Measurements from ENCODE around the gene C6orf15.

The C6orf15 gene

GRCh38 chr6:31113861-31114540 is 1.6 kb upstream of the C6orf15 start:
- no peak overlapping the region for H3K4me2 ChIP-seq (ENCODE audit: low read length)
- no peaks in the 10 kb centered on the region for H3K79me2 ChIP-seq (ENCODE audit: control insufficient read depth, low read length)
- H4K20me1 ChIP-seq (ENCODE audit: control insufficient read depth, insufficient read depth, low read depth, low read length), result no peaks in the 10 kb centered on the region
- no peaks in the 10 kb centered on the region for H3K9me2 ChIP-seq (replicated peaks; ENCODE audit: control insufficient read depth, low read length)
- H3K4me3 ChIP-seq (ENCODE audit: low read length), result no peak overlapping the region
- peaks cover 11% of the 10 kb centered on the region; the same call in 1 of the 2 replicates for H3K27me3 ChIP-seq (ENCODE audit: control insufficient read depth, low read length)
- H3K4me1 ChIP-seq (ENCODE audit: control insufficient read depth, low read length), result no peaks in the 10 kb centered on the region
- H3K36me3 ChIP-seq (ENCODE audit: control insufficient read depth, low read length), result no peaks in the 10 kb centered on the region
- no peaks in the 10 kb centered on the region for H3K9me3 ChIP-seq (ENCODE audit: control insufficient read depth, insufficient read depth, low read length)
- no peak overlapping the region for H3K27ac ChIP-seq (ENCODE audit: low read depth, low read length)
- TF ChIP-seq EZH2phosphoT487 (IDR thresholded peaks at IDR 0.05; ENCODE audit: borderline replicate concordance, low read length) (no peak), CTCF (IDR thresholded peaks at IDR 0.05; ENCODE audit: low read depth, low read length, poor library complexity, severe bottlenecking) (no peak)
- no peaks in the 10 kb centered on the region for H3F3A ChIP-seq (ENCODE audit: control insufficient read depth, insufficient read depth)

GRCh38 chr6:31111712-31112111 is 663 bp downstream of the C6orf15 start:
- Histone ChIP-seq H4K20me1 (ENCODE audit: control insufficient read depth, insufficient read depth, low read depth, low read length) (no peaks in the 10 kb centered on the region), H3K9me2 (replicated peaks; ENCODE audit: control insufficient read depth, low read length) (no peaks in the 10 kb centered on the region), H3K79me2 (ENCODE audit: control insufficient read depth, low read length) (no peaks in the 10 kb centered on the region), H3K36me3 (ENCODE audit: control insufficient read depth, low read length) (no peaks in the 10 kb centered on the region), H3K9me3 (ENCODE audit: control insufficient read depth, insufficient read depth, low read length) (no peaks in the 10 kb centered on the region), H3K27ac (ENCODE audit: low read depth, low read length) (no peak overlapping the region), H3K27me3 (ENCODE audit: control insufficient read depth, low read length) (peaks cover 11% of the 10 kb centered on the region; the same call in 1 of the 2 replicates), H3K4me1 (ENCODE audit: control insufficient read depth, low read length) (no peaks in the 10 kb centered on the region), H3F3A (ENCODE audit: control insufficient read depth, insufficient read depth) (no peaks in the 10 kb centered on the region), H3K4me2 (ENCODE audit: low read length) (no peak overlapping the region), H3K4me3 (ENCODE audit: low read length) (no peak overlapping the region)
- TF ChIP-seq EZH2phosphoT487 (IDR thresholded peaks at IDR 0.05; ENCODE audit: borderline replicate concordance, low read length) (no peak), CTCF (IDR thresholded peaks at IDR 0.05; ENCODE audit: low read depth, low read length, poor library complexity, severe bottlenecking) (no peak)

- TF ChIP-seq CTCF (IDR thresholded peaks at IDR 0.05; ENCODE audit: low read depth, low read length, poor library complexity, severe bottlenecking) (no peak), EZH2phosphoT487 (IDR thresholded peaks at IDR 0.05; ENCODE audit: borderline replicate concordance, low read length) (no peak)
- H3K9me3 ChIP-seq (ENCODE audit: control insufficient read depth, insufficient read depth, low read length), result no peaks in the 10 kb centered on the region
- H3K36me3 ChIP-seq (ENCODE audit: control insufficient read depth, low read length), result no peaks in the 10 kb centered on the region
- peaks cover 11% of the 10 kb centered on the region; the same call in 1 of the 2 replicates for H3K27me3 ChIP-seq (ENCODE audit: control insufficient read depth, low read length)
- H3K4me2 ChIP-seq (ENCODE audit: low read length), result no peak overlapping the region
- H3K27ac ChIP-seq (ENCODE audit: low read depth, low read length), result no peak overlapping the region
- no peaks in the 10 kb centered on the region for H4K20me1 ChIP-seq (ENCODE audit: control insufficient read depth, insufficient read depth, low read depth, low read length)
- H3K79me2 ChIP-seq (ENCODE audit: control insufficient read depth, low read length), result no peaks in the 10 kb centered on the region
- no peaks in the 10 kb centered on the region for H3K9me2 ChIP-seq (replicated peaks; ENCODE audit: control insufficient read depth, low read length)
- no peaks in the 10 kb centered on the region for H3F3A ChIP-seq (ENCODE audit: control insufficient read depth, insufficient read depth)
- no peak overlapping the region for H3K4me3 ChIP-seq (ENCODE audit: low read length)
- H3K4me1 ChIP-seq (ENCODE audit: control insufficient read depth, low read length), result no peaks in the 10 kb centered on the region
Measured at GRCh38 chr6:31110825-31111582, 1.4 kb downstream of the C6orf15 start.
